Inflammatory macrophage treated with lipopolysaccharide for 1 hour (primary cell): ENCODE data around the gene CIAO3.

Experiments
- DNase-seq, 2 donors: peaks; one replicate each; pipeline ENCODE4 v3.0.0-alpha.2; 2020 to 2022

The CIAO3 gene

DNA sequence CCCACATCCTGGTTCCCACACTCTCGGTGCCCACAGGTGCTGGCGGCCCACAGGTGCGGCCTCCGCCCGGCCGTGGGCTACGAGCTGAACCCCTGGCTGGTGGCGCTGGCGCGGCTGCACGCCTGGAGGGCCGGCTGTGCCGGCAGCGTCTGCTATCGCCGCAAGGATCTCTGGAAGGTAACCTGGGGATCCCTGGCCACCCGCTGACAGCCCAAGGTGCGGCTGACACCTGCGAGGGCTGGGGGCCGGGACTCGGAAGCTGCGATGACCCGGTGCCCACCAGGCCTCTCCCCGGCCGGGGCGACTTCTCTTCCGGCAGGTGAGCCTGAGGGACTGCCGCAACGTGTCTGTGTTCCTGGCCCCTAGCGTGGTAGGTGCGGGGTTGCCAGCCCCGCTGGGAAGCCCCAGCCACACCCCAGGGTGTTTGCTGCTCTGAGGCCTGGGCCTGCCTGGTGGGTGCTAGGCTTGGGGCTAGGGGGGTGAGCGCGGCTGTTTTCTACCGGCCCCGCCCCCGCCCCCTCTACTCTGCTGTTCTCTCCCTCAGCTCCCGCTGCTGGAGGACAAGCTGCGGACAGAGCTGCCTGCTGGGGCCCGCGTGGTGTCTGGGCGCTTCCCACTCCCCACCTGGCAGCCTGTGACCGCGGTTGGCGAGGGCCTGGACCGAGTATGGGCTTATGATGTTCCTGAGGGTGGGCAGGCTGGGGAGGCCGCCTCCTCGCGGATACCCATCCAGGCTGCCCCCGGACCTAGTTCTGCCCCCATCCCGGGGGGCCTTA is 18.8 kb downstream of the CIAO3 start:
- no peak for DNase-seq

DNA sequence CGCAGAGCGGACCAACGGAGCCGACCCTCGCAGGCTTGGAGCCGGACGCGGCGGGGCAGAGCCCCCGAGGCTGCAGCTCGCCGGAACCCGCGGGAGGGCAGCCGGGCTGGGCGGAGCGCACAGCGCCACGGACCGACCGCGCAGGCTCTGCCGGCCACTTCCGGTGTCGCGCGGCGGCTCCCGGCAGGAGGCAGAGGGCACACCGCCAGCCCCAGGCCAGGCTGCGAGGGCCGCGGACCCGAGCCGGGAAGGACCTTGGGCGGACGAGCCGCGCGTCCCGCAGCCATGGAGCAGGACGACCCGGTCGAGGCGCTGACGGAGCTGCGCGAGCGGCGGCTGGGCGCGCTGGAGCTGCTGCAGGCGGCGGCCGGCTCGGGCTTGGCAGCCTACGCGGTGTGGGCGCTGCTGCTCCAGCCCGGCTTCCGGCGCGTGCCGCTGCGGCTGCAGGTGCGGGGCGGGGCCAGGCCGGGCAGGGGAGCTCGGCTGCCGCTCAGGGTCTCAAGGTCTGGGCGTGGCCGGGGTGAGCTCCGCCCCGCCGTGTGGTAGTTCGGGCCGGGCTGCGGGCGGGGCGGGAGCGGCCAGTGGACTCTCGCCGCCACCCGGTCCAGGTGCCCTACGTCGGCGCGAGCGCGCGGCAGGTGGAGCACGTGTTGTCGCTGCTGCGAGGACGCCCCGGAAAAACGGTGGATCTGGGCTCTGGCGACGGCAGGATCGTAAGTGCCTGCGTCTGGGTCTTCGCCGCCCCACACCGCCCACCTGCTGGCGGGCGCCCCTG is 19.6 kb downstream of the CIAO3 start, which contains the start of gene ANTKMT:
Gene ANTKMT, plus strand, starts transcription at position 157 of the 775 bp plus-strand sequence. Its CDS starts 129 bp downstream, at position 286.
- DNase-seq = peak; percentile 52 to 62

DNA sequence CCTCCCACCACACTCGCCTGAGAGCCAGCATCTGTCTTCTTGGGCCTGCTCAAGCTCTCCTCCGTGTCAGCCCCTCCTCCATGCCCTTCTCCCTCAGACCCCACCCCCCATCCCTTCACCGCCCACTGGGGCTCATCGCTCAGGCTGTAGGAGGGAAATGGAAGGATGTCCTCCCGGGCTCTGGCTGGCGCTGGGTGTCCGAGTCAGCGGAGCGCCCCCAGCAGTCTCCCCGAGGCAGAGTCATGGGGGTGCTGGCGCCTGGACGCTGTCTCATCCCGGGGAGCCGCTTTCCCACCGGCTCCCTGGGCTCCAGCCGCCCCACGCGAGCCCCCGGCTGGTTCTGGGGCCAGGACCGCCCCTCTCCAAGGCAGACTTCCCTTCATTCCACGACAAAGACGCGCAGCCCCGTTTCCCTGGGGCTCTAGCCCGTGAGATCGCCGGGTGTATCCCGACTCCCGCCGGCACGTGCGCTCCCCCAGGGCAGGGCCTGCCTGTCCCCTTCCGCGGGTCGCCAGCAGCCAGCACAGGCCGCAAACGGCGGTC is 20.3 kb downstream of the CIAO3 start:
- DNase-seq = peak in 1 of 2 donors; percentile 23

DNA sequence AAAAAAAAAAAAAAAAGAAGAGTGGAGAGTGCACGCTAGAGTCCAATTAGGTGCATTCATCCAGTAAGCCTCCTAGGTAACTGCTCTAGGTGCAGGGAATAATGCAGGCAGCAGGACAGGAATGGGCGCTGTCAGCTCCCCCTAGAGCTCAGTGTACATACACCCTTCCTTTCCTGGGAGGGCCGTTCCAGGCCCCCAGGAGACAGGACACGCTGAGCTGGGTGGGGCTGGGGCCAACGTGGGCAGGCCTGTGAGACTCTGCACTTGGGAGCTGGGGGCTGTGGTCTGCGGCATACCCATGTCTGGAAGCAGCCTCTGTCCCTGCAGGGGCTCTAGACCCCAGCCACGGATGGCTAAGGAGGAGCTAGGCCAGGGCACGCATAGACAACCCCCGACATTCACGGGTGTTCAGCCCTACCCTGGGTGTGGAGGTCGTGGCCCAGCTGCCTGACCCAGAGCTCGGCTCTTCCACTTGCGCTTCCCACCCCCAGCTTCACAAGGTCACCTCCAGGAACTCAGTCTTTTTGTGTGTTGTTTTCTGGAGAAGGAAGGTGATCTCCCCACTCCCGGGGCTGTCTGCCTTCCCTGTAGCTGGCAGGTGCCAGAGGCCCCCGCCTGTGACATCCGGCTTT is 20.9 kb downstream of the CIAO3 start:
- no peak for DNase-seq

DNA sequence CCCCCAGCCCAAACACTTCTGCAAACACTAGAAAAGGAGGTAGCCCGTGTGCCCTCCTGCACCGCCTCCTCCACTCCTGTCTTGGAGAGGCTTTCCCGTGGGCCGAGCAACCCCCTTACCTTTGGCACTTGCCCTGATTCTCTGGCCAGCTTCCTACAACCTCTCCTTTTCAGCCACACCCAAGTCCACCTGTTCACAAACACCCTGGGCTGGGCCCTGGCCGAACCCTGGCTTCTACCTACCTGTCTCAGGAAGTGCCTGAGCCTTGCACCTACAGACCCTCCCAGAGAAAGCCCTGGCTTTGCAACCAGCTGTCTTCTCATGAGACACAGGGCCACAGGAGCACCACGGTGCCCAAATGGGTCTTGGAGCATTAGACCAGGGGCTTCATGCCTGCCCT is 21.9 kb downstream of the CIAO3 start:
- DNase-seq = no peak

DNA sequence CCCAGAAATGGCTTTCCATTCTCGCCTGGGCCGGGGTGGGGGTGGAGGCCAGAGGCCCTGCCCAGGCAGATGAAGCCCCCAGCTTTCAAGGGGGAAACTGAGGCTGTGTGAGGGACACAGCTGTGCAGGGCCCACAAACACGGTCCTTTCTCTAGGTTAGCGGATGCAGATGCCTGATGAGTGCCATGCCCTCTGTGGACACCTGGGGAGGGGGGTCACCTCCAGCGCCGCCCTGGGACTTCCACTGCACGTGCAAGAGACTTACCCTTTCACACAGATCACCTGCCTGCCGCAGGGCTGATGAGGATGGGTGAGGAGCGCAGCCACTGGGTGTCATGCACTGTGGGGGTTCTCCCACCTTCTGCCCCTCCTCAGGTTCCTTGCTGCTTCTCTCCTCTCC is 22.4 kb downstream of the CIAO3 start:
- DNase-seq = no peak

DNA sequence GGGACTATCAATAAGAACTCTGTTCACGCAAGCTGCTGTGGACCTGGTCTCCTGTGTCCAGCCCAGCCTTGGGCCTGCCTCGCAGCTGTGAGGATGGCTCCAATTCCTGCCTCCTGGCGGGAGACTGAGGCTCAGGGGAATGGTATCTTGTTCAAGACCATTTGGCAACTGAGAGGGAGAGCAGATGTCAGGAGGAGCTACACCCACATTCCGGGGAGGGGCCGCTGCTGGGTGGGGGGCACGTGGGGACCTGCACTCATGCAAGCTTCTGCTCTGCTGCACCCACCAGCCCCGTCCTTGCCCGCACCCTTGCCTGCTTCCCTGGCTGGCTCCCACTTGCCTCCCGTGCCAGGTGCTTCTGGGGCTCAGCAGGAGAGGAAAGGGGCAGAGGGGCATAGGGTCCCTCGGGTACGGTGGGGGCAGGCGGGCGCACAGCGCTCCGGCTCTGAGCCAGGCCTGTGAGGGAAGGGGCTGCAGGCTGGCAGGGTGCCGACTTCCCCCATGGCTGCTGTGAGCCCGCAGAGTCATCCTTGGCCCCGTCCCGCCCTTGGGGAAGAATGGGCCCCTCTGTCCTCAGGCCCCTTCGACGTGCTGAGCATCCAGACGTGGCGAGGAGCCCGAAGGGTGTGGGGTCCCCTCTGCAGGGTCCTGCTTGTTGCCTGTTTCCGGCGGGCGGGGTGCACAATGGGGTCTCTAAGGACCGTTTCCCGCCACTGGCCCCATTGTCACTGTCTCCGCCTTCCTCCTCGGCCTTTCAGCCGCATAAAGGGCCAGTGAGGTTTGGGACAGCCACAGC is 23.1 kb downstream of the CIAO3 start:
- no peak for DNase-seq

DNA sequence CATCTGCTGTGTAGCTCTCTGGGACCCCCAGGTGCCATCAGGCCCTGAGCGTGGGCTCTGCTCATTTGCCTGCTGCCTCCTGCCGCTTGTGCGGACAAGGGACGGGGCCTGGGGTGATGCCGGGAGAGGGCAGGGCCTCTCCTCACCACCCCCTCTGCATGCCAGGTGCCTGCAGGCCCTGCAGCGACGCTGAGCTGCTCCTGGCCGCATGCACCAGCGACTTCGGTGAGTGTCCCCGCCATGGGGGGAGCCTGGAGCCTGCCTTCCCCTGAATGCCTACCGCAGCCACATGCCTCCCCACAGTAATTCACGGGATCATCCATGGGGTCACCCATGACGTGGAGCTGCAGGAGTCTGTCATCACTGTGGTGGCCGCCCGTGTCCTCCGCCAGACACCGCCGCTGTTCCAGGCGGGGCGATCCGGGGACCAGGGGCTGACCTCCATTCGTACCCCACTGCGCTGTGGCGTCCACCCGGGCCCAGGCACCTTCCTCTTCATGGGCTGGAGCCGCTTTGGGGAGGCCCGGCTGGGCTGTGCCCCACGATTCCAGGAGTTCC is 23.9 kb downstream of the CIAO3 start:
- no peak for DNase-seq

DNA sequence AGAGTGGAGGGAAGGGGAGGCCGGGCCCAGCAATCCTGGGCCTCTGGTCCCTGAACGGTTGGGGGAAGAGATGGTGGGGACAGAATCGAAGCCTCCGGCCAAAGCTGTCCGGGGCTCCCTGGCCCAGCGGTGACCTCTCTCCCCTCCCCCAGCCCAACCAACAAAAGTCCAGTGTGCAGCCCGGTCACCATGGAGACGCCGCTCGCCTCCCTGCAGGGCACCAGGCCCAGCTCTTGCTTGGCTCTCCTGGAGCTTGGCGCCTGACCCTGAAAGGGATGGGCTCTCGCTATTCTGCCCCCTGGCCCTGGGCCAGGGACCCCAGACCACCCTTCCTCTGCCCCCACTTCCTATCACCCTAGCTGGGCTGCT is 24.6 kb downstream of the CIAO3 start:
- no peak for DNase-seq

DNA sequence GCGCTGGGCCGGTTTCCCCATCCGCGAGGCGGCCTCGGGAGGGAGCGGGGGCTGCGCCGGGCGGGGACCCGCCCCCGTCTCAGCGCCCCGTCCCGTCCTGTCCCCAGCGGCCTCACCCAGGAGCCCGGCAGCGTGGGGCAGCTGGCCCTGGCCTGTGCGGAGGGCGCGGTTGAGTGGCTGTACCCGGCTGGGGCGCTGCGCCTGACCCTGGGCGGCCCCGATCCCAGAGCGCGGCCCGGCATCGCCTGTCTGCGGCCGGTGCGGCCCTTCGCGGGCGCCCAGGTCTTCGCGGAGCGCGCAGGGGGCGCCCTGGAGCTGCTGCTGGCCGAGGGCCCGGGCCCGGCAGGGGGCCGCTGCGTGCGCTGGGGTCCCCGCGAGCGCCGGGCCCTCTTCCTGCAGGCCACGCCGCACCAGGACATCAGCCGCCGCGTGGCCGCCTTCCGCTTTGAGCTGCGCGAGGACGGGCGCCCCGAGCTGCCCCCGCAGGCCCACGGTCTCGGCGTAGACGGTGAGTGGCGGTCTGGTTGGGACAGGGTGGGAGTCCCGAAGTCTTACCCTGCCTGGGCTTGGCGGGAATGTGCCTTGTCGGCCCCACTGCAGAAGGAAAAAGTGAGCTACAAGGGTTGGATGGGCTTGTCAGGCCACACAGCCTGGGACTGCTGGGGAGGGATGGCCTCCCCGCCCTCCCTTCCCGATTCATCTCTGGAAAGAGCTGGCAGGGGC is 25.2 kb downstream of the CIAO3 start:
- no peak for DNase-seq

DNA sequence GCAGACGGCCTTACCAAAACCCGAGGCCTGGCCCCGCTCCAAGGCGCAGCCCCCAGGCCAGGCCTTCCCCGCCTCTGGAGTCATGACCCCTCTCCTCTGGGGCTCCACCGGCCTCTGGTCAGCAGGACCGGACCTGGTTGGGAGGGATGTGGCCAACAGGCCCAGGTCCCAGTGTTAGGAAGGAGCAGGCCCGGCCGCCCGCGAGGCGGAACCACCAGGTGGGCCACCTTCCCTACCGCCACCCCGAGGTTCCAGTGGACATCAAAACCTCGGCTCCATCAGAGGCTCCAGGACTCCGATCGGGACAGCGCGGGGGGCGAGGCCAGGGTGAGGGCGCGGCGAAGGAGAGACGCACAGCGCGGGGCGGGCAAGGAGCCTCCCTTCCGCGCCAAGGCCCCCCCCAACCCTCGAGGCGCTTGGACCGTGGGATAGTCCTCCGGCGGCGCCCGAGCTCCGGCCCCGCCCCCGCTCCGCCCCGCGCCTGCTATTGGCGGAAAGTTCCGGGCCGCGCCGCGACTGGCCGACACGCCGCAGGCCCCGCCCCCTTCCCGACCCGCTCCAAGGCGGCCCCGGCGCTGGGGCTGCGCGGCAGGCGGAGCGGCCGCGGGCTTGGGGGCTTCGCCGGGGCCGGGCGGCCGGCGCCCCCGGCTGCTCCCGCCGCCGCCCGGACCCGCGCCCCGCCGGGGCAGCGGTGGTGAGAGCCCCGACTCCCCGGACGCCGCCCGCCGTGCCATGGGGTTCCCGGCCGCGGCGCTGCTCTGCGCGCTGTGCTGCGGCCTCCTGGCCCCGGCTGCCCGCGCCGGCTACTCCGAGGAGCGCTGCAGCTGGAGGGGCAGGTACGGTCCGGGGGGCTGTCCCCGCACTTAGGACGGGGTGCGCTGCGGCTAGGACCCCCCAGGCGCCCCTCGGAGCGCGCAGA is 26.0 kb downstream of the CIAO3 start, which contains the start of gene METRN:
Gene METRN, plus strand, starts transcription at position 561 of the 919 bp plus-strand sequence. Its CDS starts 172 bp downstream, at position 733.
- DNase-seq = peak; percentile 69 to 87

DNA sequence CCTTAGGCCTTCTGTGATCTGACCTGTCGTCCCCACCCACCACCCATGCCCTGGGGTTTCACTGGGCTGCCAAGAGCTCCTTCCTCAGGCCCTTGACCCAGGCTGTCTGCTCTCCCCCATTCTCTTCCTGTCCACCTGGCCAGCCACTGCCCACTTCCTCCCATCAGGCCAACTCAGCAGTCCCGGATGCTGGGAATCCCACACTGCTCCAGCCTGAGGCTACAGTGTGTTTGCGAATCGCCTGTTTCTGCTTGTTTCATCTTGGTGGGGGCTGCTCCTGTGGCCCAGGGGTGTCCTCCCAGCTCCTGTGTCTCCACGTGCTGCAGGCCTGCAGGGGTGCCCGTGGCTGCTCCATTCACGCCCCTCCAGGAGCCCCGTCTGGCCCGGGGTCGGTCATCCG is 26.7 kb downstream of the CIAO3 start:
- DNase-seq = no peak

DNA sequence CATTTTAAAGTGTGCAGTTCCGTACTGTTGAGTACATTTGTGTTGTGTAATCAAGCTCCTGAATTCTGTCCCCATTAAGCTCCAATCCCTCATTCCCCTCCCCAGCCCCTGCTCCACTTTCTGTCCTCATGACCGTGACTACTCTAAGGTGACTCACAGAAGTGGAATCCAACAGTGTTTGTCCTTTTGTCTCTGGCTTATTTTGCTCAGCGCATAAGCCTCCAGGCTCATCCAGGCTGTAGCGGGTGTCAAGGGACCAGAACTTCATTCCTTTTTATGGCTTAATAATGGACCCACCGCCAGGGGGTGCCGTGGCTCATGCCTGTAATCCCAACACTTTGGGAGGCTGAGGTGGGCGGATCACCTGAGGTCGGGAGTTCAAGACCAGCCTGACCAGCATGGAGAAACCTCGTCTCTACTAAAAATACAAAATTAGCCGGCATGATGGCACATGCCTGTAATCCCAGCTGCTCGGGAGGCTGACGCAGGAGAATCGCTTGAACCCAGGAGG is 28.0 kb downstream of the CIAO3 start:
- peak; percentile 43 to 56 for DNase-seq

DNA sequence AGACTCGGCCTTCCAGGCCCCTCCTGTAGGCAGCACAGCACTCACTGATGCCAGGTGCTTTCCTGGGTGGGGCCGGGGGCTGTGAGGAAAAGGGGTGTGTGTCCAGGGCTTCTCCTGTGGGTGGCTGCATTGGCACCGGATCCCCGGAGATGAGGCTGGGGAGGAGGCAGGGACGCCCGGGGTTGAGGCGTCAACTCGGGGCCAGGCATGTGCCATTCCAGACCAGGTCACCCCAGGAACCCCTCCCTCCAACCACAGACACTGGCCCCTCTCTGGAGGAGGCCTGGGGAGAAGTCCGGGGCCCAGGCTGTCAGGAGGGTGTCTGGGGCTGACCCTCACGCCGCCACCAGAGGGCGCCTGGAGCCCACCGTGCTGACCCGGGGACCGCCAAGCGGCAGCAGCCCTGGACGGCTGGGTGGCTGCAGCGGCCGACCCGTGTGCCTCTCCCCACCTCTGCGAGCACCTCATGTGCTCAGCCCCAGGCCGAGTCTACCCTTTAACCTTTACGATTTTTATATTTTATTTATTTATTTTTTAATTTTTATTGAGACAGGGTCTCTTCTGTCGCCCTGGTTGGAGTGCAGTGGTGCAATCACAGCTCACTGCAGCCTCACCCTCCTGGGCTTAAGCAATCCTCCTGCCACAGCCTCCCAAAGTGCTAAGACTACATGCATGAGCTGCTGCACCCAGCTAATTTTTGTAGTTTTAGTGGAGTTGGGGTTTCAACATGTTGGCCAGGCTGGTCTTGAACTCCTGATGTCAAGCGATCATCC is 29.1 kb downstream of the CIAO3 start:
- peak; percentile 41 to 84 for DNase-seq

DNA sequence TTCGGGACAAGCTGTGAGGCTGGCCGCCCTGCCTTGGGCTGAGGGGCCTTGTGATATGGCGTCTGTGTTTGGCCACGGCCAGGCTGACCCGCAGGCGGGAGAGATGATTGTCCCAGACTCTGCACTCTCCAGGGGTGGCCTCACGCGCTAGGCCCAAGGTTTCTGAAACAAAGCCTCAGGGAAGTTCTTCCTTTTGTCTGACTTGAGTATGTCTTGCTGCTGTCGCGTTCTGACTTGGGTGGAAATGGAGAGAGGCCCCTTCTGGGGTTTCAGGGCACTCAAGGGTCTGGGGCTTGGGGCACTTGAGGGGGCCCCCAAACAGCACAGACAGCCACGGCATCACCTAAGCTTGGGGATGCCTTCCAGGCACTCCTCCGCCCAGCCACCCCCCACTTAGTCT is 29.7 kb downstream of the CIAO3 start:
- DNase-seq = no peak

DNA sequence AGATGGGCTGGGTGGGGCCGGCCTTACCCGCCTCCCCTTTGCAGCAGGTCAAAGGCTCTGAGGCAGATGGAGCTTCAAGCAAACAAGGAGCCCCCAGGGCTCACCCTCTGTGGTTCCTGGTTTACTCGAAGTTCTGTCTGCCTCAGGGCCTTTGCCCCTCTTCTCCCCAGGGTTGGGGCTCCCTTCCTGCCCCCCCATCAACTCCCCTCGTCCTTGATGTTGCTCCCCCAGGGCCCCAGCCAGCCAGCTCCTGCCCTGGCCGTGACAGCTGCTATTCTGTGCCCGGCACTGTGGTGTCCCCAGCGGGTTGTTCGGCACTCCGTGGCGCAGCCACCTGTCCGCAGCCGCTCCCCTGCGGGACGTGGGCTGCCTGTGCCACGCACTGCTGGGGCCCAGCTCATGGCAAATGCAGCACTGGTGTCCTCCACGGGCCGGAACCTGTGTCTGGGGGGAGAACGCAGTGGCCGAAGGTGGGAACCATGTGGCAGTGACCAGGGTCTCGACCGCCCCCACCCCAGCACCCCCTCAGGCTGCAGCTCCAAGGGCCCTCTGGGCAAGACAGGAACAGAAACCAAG is 30.2 kb downstream of the CIAO3 start:
- no peak for DNase-seq

DNA sequence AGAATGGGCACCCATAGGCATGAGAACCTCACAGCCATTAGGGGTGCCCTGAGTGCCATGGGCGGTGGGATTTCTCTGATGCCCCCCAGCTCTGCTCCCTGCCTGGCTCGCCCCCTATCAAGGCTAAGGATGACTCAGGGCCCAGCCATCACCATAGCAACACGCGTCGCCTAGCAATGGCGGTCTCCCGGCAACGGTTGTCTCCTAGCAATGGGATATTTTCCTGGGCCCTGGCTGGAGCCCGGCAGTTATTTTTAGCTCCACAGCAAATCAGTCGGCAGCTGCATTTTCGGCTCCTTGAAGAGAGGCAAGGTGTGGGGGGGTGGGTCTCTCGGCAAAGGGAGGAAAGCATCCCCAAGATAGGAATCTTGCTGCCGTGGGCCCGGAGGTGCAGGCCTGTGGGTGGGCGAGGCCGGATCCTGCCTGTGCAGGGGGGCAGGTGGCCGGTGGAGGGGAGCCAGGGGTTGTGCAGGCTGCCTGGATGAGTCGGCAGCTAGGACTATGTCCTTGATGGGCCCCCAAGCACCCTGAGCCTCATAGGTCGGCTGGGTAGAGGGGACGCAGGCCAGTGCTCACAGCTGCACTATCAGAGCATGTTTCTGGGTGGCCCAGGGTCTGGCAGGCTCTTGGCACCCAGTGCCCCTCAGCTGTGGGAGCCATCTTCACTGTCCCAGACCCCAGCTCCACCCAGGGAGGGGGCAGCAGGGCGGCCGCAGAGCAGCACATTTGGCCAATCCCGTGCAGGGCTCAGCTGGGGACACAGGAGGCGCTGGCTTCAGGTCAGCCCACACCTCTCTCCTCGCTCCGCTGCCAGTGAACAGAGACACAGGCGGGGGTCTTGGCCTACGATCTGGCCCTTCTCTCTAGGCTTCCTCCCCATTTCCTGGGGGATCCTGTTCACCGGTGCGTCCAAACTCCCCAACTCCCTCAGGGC is 31.0 kb downstream of the CIAO3 start:
- peak in 1 of 2 donors; percentile 18 for DNase-seq

DNA sequence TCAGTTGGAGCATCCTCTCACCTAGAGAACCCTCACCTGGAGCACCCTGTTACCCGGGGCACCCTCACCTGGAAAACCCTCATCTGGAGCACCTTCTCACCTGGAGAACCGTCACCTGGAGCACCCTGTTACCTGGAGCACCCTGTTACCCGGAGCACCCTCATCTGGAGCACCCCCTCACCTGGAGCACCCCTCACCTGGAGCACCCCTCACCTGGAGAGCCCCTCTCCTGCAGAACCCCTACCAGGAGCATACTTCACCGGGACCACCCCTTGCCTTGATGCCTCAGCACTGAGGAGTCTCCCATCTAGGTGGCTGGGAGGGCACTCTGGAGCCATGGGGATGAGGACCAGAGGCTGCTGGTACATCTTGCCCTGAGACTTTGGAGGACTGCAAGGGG is 31.8 kb downstream of the CIAO3 start:
- no peak for DNase-seq
